ENCODE data around the gene TCF4.

Gene TCF4

GRCh38 chr18:55228191-55228590, 359.8 kb downstream of the TCF4 start:
- no peak overlapping the region for H3K9ac ChIP-seq (ENCODE audit: low read length)
- H2AFZ ChIP-seq (ENCODE audit: low read length) = no peak overlapping the region
- TF ChIP-seq EZH2 (optimal IDR thresholded peaks at IDR 0.05; ENCODE audit: low read depth, low read length) (no peak), CTCF (IDR thresholded peaks at IDR 0.05; ENCODE audit: low read length) (no peak), EZH2phosphoT487 (IDR thresholded peaks at IDR 0.05; ENCODE audit: low read length) (no peak)
- H3F3A ChIP-seq (ENCODE audit: insufficient read depth, low read length) = no peaks in the 10 kb centered on the region
- no peak for DNase-seq
- no peaks in the 10 kb centered on the region for H3K4me1 ChIP-seq (ENCODE audit: low read length)
- H3K27ac ChIP-seq (ENCODE audit: low read length) = no peak overlapping the region
- H3K9me2 ChIP-seq (replicated peaks; ENCODE audit: insufficient read depth, low read length) = no peaks in the 10 kb centered on the region
- H3K79me2 ChIP-seq (ENCODE audit: low read length) = peaks cover 4% of the 10 kb centered on the region; the same call in 1 of the 2 replicates
- H3K36me3 ChIP-seq (replicated peaks; ENCODE audit: insufficient read depth, low read length) = 0 out of 2 replicates have a peak, but pooled peaks cover 4% of the 10 kb centered on the region
- H3K9me3 ChIP-seq (replicated peaks; ENCODE audit: insufficient read depth, low read length) = no peaks in the 10 kb centered on the region
- H3K27me3 ChIP-seq (replicated peaks; ENCODE audit: insufficient read depth, low read length) = no peaks in the 10 kb centered on the region
- H3K4me2 ChIP-seq (ENCODE audit: low read depth, low read length) = no peak overlapping the region
- H4K20me1 ChIP-seq (ENCODE audit: insufficient read depth, low read length) = no peaks in the 10 kb centered on the region
- H3K4me3 ChIP-seq (ENCODE audit: low read length) = no peak overlapping the region

DNA sequence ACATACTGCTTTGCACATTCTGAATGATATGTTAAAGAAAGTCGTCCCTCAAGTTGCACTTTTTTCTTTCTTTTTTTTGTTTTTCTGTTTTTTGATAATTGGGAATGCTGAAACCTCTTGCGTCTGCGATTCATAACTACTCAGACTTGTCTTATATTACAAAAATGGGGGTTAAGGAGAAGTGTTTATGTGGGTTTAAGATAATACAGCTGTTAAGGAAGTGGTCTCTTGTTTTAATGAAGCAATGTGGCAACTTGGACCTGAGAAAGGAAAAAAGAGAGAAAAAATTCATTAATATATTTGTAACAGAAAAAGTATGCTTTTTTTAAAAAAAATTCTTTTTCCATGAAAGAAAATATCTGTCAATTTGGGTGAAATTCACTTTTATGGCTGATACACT, 360.2 kb downstream of the TCF4 start:
- no peaks in the 10 kb centered on the region for H3K9me2 ChIP-seq (replicated peaks; ENCODE audit: insufficient read depth, low read length)
- H3K4me1 ChIP-seq (ENCODE audit: low read length) = no peaks in the 10 kb centered on the region
- TF ChIP-seq EZH2 (optimal IDR thresholded peaks at IDR 0.05; ENCODE audit: low read depth, low read length) (no peak), CTCF (IDR thresholded peaks at IDR 0.05; ENCODE audit: low read length) (no peak), EZH2phosphoT487 (IDR thresholded peaks at IDR 0.05; ENCODE audit: low read length) (no peak)
- H3K9ac ChIP-seq (ENCODE audit: low read length) = no peak overlapping the region
- no peaks in the 10 kb centered on the region for H4K20me1 ChIP-seq (ENCODE audit: insufficient read depth, low read length)
- H3K36me3 ChIP-seq (replicated peaks; ENCODE audit: insufficient read depth, low read length) = 0 out of 2 replicates have a peak, but pooled peaks cover 4% of the 10 kb centered on the region
- H3K4me2 ChIP-seq (ENCODE audit: low read depth, low read length) = no peak overlapping the region
- no peak overlapping the region for H3K27ac ChIP-seq (ENCODE audit: low read length)
- H3K79me2 ChIP-seq (ENCODE audit: low read length) = peaks cover 3% of the 10 kb centered on the region; the same call in 1 of the 2 replicates
- H3K27me3 ChIP-seq (replicated peaks; ENCODE audit: insufficient read depth, low read length) = no peaks in the 10 kb centered on the region
- H3F3A ChIP-seq (ENCODE audit: insufficient read depth, low read length) = no peaks in the 10 kb centered on the region
- DNase-seq = no peak
- no peaks in the 10 kb centered on the region for H3K9me3 ChIP-seq (replicated peaks; ENCODE audit: insufficient read depth, low read length)
- H3K4me3 ChIP-seq (ENCODE audit: low read length) = no peak overlapping the region
- H2AFZ ChIP-seq (ENCODE audit: low read length) = no peak overlapping the region

DNA sequence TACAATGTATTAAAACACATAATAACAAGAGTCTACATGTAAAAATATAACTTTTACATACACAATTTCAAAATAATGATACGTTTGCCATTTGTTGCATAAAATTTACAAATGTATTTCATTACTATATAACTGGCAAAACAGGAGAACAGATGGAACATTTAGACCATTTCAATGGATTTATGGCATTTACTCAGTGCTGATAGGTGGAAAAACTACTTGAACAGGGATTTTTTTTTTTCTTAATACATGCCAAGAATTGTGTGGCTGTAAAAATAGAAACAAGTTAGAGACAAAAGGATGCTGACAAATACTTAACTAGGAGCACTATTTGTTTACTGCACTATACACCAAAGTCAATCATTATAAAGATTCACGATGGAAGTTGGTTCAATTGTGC, 361.9 kb downstream of the TCF4 start:
- TF ChIP-seq EZH2 (optimal IDR thresholded peaks at IDR 0.05; ENCODE audit: low read depth, low read length) (no peak), EZH2phosphoT487 (IDR thresholded peaks at IDR 0.05; ENCODE audit: low read length) (no peak), CTCF (IDR thresholded peaks at IDR 0.05; ENCODE audit: low read length) (no peak)

More for the DNA sequence above, 361.9 kb downstream of the TCF4 start:
- Histone ChIP-seq H3F3A (ENCODE audit: insufficient read depth, low read length) (peaks cover 5% of the 10 kb centered on the region; the same call in 1 of the 2 replicates), H3K4me2 (ENCODE audit: low read depth, low read length) (no peak overlapping the region), H3K4me3 (ENCODE audit: low read length) (no peak overlapping the region), H3K9me2 (replicated peaks; ENCODE audit: insufficient read depth, low read length) (no peaks in the 10 kb centered on the region), H3K9me3 (replicated peaks; ENCODE audit: insufficient read depth, low read length) (no peaks in the 10 kb centered on the region), H3K4me1 (ENCODE audit: low read length) (peaks cover 8% of the 10 kb centered on the region), H3K27me3 (replicated peaks; ENCODE audit: insufficient read depth, low read length) (no peaks in the 10 kb centered on the region), H2AFZ (ENCODE audit: low read length) (no peak overlapping the region), H3K79me2 (ENCODE audit: low read length) (no peaks in the 10 kb centered on the region), H3K9ac (ENCODE audit: low read length) (no peak overlapping the region), H3K36me3 (replicated peaks; ENCODE audit: insufficient read depth, low read length) (0 out of 2 replicates have a peak, but pooled peaks cover 4% of the 10 kb centered on the region), H4K20me1 (ENCODE audit: insufficient read depth, low read length) (no peaks in the 10 kb centered on the region), H3K27ac (ENCODE audit: low read length) (no peak overlapping the region)
- DNase-seq = no peak
